AG04449 (cell line): Measurements from ENCODE around the gene SDC4.

Source experiments
- CTCF ChIA-PET: fragments of 350-600 bp; formaldehyde crosslinking; extraction: SDS; loops from one replicate; lab custom pipeline; 2021; ENCODE audit warnings: antibody characterized with exemption; lab: Yijun Ruan, JAX
- POLR2A ChIA-PET: fragments of 400-600, 350-600 bp; formaldehyde crosslinking; extraction: SDS; loops from one replicate; lab custom pipeline; 2020; ENCODE audit warnings: antibody characterized with exemption, inconsistent platforms; lab: Yijun Ruan, JAX
- DNase-seq: peaks from one replicate; pipeline ENCODE4 v3.0.0-alpha.2; 2010; ENCODE audit warnings: low read depth, low spot score
- H3K4me3 ChIP-seq: 2 replicates; pipeline ENCODE4 v1.5.1; 2011; ENCODE audit warnings: low read depth, mild to moderate bottlenecking, control low read depth, low read length
- TF ChIP-seq, protein P1 (sequence below): IDR thresholded peaks from one replicate; pipeline ENCODE4 v1.5.1; 2011; ENCODE audit warnings: mild to moderate bottlenecking, moderate library complexity, low read length, control low read depth, inconsistent platforms; ENCODE audit not compliant: insufficient read depth; ENCODE audit errors: missing control alignments

SDC4 gene

DNA sequence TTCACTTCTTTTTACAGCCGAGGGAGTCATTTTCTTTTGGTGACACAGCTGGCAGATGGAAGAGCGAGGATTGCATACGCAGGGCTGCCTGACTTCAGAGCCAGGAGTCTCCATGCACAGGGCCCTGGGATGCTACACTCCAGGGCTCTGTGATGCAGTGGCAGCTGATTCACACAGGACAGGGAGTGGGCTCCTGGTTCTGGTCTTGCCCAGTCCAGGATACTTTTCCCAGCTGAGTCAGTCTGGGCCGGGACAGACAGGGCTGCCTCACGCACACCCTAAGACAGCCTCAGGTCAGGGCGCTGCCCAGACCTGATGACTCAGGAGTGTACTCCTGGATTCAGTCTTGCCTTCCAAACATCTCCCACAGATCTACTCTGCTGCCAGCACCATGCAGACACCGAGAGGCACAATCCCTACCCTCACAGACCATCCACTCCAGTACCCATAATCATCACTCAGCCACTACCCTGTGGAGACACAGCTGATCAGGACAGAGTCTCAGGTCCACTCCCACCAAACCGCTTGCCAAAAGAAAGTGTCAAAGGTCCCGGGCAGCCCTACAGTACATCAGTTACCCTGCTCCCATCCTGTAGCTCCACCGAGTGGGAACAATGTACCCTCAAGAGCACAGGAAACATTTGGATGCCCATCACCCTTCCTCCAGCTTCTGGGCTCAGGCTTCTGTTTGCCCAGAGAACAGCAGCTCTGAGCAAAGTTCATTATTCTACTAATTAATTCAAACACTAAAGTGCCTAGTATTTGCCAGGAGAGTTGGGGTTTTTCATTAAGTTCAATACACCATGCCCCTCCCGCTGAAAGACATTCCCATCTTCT, 11.5 kb downstream of the SDC4 start:
- DNase-seq: peak; percentile 77
- POLR2A ChIA-PET: interaction anchor here (0.6 to 3.8 kb wide), 12 partner anchors 11 to 553 kb away, joined by 3 to 91 read pairs (median 4); partner anchors contain the start of genes DNTTIP1, SDC4, SYS1 and WFDC3
- CTCF ChIA-PET: interaction anchor here (1.0 to 7.5 kb wide), 13 partner anchors 10 to 434 kb away, joined by 3 to 74 read pairs (median 7); partner anchors contain the start of genes PIGT and SYS1

DNA sequence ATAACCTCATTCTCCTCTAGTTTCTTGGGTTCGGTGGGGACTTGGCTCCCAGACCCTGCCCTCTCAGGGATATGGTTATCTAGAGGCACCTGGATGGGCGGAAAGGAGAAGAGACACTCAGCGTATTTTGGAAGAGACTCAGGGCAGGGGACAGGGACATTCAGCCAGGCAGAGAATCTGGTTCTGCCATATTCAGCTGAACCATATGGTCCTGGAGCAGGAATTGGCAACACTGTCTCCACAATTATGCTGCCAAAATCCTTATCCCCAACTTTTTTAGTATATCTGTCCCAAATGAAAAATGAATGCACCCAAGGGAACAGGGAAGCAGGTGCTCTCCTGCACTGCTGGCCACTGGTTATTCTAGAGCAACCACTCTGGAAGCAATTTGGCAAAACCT, 17.7 kb downstream of the SDC4 start:
- H3K4me3 ChIP-seq: no peak overlapping the region
- ChIA-PET CTCF (interaction anchor here (1.0 to 2.9 kb wide), 3 partner anchors 10 to 33 kb away, joined by 3 to 15 read pairs (median 3); partner anchors contain the start of gene SYS1), POLR2A (no interaction called here)
- TF ChIP-seq, protein P1, sequence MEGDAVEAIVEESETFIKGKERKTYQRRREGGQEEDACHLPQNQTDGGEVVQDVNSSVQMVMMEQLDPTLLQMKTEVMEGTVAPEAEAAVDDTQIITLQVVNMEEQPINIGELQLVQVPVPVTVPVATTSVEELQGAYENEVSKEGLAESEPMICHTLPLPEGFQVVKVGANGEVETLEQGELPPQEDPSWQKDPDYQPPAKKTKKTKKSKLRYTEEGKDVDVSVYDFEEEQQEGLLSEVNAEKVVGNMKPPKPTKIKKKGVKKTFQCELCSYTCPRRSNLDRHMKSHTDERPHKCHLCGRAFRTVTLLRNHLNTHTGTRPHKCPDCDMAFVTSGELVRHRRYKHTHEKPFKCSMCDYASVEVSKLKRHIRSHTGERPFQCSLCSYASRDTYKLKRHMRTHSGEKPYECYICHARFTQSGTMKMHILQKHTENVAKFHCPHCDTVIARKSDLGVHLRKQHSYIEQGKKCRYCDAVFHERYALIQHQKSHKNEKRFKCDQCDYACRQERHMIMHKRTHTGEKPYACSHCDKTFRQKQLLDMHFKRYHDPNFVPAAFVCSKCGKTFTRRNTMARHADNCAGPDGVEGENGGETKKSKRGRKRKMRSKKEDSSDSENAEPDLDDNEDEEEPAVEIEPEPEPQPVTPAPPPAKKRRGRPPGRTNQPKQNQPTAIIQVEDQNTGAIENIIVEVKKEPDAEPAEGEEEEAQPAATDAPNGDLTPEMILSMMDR: no peak
- no peak for DNase-seq

More for the DNA sequence above, 11.5 kb downstream of the SDC4 start:
- no peak overlapping the region for H3K4me3 ChIP-seq
- TF ChIP-seq, protein P1: no peak

DNA sequence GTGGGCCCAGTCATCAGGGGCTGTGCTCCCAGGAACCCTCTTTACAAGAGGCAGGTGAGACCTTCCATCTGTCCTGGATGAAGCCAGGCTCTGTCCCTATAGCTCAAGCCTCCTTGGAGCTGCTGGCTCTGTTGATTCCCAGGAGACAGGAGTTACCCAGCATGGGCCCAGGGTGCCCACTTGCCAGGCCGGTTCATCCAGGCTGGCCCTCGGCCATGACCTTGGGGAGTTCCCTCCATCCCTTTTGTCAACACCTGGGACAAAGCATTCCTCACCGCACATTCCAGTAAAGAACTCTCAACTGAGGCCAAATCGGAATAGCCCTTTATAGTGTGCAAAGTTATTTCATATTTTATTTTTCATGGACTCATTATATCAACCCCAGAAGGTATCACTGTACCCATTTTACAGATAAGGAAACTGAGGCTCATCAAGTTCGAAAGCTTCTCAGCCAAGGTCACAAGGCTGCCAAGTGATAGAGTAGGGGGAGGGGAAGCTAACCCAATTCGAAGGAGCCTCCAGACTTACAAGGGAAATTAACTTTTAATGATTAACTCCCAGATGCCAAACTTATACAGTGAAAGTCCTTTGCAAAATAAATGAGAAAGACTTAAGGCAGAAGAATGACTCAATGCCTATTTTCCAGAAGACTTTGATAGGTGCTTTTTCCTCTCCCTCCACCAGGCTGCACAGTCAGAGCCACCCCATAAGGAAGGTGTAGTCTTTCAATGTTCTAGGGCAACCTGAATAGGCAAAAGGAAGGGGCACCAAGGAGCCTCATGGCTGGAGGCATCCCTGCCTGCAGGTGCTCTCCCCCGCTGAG, 18.5 kb downstream of the SDC4 start:
- DNase-seq: no peak
- H3K4me3 ChIP-seq: no peak overlapping the region
- POLR2A ChIA-PET: no interaction called here
- CTCF ChIA-PET: interaction anchor here (1.1 to 18.8 kb wide), 3 partner anchors 11 to 104 kb away, joined by 3 to 460 read pairs (median 15); no protein-coding TSS in a partner anchor
- TF ChIP-seq, protein P1: no peak

DNA sequence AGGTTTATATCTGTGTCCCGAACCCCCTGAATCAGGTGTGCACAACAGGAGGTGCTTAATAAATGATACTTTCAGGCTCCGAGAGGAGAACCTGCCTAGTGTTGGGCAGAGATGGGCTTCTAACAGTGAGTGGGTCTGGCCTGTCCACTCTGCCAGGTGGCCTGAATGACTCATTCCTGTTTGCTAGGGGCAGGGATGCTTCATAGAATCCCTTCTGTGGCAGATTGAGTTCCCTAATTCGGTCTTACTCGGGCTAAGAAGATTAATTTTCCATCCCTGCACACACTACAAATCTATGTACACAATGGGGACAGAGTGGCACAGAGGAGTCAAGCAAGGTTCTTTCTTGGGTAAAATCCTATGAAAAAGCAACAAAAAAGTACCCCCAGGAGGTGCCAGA, 19.8 kb downstream of the SDC4 start:
- H3K4me3 ChIP-seq: no peak overlapping the region
- ChIA-PET POLR2A (no interaction called here), CTCF (interaction anchor here (1.1 to 18.8 kb wide), 6 partner anchors 10 to 443 kb away, joined by 3 to 460 read pairs (median 12); partner anchors contain the start of gene SYS1)
- TF ChIP-seq, protein P1: no peak
- DNase-seq: no peak

DNA sequence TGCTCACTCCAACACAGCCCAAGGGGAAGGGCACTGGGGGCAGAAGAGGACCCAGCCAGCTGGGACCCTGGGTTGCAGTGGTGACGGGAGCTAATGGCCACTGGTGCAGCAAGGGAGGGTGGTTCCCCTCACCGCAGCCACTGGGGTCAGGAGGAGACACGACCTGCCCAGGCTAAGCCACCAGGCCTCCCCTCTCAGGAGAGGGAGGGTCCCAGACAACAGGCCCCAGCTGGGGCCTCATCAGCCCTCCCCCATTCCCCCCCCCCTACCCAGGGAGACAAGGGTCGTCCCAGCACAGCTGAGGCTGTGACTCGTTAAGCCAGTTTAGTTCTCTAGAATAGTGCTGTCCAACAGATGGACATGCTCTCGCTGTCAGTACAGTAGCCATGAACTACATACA, 22.9 kb downstream of the SDC4 start:
- no peak for DNase-seq
- ChIA-PET CTCF (interaction anchor here (1.1 to 18.8 kb wide), 7 partner anchors 11 to 446 kb away, joined by 4 to 460 read pairs (median 10); partner anchors contain the start of gene SYS1), POLR2A (no interaction called here)
- H3K4me3 ChIP-seq: no peak overlapping the region
- TF ChIP-seq, protein P1: no peak
